AG10803 (cell line): ENCODE data around the gene IL7R.

Experiments
- DNase-seq: peaks from one replicate; pipeline ENCODE4 v3.0.0; 2010; ENCODE audit warnings: low read depth
- H3K4me3 ChIP-seq: 2 replicates; pipeline ENCODE4 v1.5.1; 2011; ENCODE audit warnings: mild to moderate bottlenecking, low read length, control low read depth
- TF ChIP-seq, protein P1 (sequence below): conservative IDR thresholded peaks from 2 replicates; pipeline ENCODE4 v1.5.1; 2011; ENCODE audit warnings: mild to moderate bottlenecking, low read length, control low read depth, inconsistent platforms

Gene IL7R

DNA sequence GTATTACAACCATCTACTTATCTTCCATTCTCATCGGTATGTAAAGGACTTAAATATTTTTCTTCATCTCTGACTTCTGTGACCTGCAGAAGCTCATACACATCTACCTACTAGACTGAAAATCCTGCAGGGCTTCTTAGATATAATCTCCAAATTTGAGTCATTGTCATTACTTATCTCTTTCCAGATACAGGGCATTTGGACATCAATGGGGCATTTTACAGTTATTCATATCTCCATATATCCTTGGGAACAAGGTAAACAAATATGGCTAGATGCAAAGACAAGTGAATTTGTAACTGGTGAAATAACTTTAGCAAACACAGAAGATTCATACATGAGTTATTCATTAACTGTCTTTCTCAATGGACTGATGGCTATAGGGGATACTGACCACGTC is 37.7 kb upstream of the IL7R start:
- TF ChIP-seq, protein P1, sequence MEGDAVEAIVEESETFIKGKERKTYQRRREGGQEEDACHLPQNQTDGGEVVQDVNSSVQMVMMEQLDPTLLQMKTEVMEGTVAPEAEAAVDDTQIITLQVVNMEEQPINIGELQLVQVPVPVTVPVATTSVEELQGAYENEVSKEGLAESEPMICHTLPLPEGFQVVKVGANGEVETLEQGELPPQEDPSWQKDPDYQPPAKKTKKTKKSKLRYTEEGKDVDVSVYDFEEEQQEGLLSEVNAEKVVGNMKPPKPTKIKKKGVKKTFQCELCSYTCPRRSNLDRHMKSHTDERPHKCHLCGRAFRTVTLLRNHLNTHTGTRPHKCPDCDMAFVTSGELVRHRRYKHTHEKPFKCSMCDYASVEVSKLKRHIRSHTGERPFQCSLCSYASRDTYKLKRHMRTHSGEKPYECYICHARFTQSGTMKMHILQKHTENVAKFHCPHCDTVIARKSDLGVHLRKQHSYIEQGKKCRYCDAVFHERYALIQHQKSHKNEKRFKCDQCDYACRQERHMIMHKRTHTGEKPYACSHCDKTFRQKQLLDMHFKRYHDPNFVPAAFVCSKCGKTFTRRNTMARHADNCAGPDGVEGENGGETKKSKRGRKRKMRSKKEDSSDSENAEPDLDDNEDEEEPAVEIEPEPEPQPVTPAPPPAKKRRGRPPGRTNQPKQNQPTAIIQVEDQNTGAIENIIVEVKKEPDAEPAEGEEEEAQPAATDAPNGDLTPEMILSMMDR, result no peak

DNA sequence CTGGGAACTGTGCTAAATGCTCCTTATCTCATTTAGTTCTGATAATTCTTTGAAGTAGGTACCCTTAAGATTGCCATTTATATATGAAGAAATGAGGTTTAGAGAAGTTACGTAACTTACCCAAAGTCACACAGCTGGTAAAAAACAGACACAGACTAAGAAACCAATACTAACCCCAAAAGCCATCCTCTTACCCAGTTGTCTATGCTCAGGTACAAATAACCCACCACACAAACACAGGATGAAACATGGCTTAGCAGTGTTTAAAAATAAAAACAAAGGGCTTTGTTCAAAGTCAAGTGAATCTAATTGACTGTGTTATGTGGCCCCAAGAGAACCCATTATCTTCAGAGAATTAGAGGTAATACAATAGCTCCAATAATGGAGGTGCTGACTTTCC is 37.0 kb upstream of the IL7R start:
- DNase-seq, result no peak
- H3K4me3 ChIP-seq, result no peak overlapping the region
- TF ChIP-seq, protein P1, result no peak

More for the DNA sequence above, 37.7 kb upstream of the IL7R start:
- DNase-seq, result no peak
- no peak overlapping the region for H3K4me3 ChIP-seq

DNA sequence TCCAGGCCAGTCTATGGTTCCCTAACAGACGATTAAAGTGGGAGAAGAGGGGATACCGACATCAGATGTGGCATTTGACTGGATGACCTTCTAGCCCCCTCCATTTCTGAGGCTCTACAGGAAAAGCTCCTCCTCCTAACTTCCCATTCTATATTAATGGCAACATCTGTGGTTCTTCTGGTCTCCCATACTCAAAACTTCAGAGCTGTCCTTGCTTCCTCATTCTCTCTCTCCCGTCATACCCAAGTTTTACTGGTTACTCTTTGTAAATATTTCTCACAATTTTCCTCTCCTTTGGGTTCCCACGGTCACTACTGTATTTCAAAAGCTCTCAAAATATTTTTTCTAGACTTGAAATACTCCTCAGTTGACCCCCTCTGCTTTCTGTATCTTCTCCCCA is 36.0 kb upstream of the IL7R start:
- no peak for DNase-seq
- TF ChIP-seq, protein P1, result no peak
- H3K4me3 ChIP-seq, result no peak overlapping the region

DNA sequence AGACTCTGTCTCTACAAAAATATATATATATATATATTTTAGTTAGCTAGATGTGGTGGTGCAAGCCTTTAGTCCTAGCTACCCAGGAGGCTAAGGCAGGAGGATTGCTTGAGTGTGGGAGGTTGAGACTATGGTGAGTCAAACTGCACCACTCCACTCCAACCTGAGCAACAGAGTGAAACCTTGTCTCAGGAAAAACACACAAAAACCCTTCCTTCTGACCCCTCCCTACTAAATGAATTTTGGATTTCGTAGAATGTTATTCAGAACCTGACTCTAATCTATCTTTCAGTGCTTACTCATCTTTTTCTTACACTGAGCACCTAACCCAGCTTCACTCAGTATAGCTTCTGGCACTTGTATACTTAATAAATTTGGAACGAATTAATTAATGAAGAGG is 35.2 kb upstream of the IL7R start:
- no peak for DNase-seq
- no peak overlapping the region for H3K4me3 ChIP-seq
- TF ChIP-seq, protein P1, result no peak

DNA sequence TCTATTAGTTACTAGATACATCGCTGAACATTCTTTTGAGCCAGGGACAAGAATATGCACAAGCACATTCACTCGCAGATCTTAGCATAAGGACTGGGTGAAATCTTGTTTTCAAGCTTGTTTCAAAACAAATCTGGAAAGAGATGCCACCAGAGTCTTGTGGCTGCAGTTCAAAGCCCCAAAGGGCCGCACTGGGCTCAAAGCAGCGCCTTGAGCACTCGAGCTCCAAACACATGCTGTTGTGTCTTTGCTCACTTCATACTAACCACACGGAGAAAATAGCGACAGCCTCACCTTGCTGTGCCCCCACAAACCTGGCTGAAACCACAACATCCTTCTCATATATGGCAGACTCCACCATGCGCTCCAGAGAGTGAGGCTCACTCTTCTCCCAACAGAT is 34.2 kb upstream of the IL7R start:
- no peak overlapping the region for H3K4me3 ChIP-seq
- TF ChIP-seq, protein P1, result no peak
- DNase-seq, result no peak

DNA sequence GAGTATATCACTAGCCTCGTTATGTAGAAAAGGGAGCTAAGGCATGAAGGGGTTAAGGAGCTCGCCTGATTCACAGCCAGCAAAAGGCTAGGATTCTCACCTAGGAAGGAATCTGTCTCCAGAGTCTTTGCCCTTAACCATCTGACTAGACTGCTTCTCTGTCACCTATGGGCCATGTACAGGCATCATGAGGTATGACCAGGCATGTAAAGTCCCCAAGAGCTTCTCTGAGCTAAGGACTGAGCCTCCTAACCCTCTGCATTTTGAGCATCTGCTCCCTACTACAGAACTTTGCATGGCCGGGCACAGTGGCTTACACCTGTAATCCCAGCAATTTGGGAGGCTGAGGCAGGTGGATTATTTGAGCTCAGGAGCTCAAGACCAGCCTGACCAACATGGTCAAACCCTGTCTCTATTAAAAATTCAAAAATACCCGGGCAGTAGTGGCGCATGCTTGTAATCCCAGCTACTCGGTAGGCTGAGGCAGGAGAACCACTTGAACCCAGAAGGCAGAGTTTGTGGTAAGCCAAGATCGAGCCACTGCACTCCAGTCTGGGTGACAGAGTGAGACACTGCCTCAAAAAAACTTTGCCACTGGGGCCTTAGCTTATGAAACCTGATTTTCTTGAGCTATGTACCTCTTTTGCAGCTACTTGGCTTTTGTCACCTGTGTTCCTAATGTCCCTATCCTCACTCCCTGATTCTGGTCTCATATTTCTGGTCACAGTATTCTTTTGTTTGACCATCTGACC is 33.2 kb upstream of the IL7R start:
- no peak overlapping the region for H3K4me3 ChIP-seq
- TF ChIP-seq, protein P1, result no peak
- DNase-seq, result no peak

DNA sequence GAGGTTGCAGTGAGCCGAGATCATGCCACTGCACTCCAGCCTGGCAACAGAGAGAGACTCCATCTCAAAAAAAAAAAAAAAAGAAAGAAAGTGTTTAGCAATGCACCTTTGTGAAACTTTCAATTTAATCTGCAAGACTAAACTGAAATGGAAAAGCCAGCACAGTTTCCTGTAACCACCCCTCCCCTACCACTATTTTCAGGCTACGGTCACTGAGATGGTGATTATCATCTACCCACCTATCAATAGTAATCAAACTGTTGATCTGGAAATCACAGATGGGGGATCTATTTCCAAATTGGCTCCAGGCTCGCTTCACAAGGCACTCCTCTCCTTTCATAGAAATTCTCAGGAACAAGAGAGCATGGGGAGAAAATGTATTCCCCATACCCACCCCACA is 30.6 kb upstream of the IL7R start:
- TF ChIP-seq, protein P1, result no peak
- DNase-seq, result no peak
- H3K4me3 ChIP-seq, result no peak overlapping the region
